A204.1 (cell line): ENCODE measurements around the gene FHIP1A.
A peak's percentile ranks its signal among the peaks of the same experiment; 100 is the strongest.
"Not testable (repeated sequence)": the region's sequence is repeated elsewhere in the genome, so short reads cannot be mapped to it uniquely, and the experiment has no call there.

Experiments
- FAIRE-seq: peaks from 2 replicates; lab custom pipeline; 2012; peaks lifted over from hg19 to GRCh38; lab: Jason Lieb, UNC

The FHIP1A gene

DNA sequence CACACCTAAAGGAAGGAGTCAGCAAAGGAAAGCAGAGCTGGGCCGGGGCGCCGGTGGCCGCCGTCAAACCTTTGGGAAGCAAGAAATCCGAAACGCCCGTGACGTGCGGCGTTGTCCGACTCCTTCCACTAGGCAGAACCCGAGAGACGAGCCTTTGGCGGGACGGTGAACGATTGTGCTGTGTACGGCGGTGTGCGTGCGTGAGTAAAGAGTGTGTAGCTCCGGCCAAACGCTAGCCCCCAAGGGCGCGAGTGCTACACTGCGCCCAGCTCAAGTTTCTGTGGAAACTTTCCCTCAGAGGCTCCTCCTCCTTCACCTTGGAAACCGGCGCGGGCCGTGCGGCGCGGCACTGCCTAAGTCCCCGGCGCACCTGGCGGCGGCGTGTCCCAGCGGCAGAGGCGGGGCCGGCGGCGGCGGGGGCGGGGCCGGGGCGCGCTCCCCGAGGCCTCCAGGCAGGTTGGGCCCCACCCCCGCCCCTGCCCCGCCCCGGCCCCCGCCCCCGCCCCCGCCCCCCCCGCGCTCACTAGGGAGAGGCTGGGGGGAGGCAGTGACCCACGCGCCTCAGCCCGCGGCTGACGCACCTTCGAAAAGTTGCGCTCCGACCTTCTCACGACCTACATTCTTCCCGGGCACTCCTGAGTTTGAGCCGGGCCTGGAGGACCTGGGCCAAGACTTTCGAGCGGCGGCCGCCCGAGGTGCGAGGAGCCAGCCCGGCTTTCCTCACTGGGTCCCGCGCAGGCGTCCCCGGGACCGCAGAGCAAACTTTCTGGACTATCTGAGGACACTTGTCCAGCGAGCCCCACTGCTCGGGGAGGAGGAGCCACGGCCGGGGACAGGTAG is at the start of gene FHIP1A:
TSS of gene FHIP1A (plus strand) at position 547 of the 840 bp plus-strand sequence. CDS start 157,084 bp downstream, outside the sequence.
- no peak for FAIRE-seq

DNA sequence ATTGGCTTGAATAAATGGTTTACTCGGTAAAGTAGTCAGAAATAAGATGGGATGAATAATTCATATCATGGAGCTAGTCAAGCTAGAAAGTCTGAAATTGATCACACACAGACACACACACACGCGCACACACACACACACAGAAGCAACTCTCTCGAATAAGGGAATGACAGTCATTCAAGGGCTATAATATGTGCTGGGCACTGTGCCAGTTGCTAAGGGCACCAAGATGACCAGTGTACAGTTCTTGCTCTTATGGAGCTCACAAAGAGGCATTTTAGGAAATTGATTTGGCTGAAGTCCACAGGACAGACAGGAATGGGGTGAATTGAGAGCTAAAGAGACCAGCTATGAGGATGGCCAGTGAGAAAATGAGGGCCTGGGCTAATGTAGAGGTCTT is 49.4 kb upstream of the FHIP1A start:
- FAIRE-seq: no peak

DNA sequence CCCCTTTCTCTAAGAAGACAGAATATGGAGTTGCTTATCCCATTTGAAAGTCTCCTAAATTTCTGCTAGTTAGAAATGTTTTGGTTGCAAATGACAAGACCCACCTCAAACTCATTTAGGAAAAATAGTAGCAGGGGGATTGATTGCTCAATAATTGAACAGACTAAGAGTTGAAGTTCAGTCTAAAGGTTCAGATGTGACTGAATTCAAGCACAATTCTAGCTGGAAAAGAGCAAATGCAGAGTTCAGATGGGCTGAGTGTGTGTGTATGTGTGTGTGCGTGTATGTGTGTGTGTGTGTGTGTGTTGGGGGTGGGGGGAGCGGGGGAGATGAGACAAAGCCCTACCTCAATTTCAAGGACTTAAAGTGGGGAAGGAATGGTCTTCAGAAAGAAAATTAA is 47.9 kb upstream of the FHIP1A start:
- no peak for FAIRE-seq

DNA sequence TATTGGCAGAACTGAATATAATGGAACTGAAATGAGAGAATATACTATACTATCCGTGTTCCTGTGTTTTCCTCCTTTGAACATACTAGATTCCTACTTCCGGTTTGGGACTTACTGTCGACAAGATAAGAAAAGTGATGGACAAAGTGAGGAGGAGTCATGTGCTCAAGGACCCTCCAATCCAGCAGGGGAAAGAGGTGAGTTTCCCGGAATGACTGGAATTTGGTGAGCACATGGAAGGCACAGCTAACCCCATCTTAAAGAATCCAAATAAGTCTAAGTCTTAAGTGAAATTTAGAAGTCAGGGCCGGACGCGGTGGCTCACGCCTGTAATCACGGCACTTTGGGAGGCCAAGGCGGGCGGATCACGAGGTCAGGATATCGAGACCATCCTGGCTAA is 47.0 kb upstream of the FHIP1A start:
- no peak for FAIRE-seq

DNA sequence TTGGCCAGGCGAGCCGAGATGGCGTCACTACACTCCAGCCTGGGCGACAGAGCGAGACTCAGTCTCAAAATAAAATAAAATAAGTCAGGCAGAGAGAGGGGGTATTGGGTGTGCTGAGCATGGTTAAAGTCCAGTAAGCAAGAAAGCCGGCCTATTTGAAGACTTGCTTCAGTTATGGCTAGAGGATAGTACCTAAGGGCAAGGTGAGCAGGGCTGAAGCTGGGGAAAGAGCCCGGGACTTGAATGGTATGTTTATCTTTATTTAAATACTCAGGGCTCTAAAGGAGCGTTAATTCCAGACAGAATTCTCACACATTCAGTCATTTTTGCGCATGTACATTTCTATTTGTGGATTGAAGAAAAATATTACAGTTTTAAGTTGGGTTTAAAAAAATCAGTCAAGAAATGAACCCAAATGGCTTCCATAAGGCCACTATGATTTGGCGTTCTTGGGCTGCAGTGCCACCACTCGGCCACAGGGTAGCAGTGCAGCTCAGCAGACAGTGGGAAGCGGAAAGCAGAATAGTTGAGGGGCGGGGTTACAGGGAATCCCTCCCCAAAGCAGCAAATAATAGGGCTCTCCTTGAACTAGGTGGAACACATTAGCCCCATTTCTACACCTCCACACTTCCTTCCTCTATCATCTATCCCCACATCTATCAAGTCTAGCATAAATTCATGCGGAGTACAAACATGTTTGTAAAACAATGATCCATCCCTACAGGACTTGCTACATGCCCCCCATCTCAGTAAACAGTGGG is 46.4 kb upstream of the FHIP1A start:
- FAIRE-seq: peak; percentile 90

DNA sequence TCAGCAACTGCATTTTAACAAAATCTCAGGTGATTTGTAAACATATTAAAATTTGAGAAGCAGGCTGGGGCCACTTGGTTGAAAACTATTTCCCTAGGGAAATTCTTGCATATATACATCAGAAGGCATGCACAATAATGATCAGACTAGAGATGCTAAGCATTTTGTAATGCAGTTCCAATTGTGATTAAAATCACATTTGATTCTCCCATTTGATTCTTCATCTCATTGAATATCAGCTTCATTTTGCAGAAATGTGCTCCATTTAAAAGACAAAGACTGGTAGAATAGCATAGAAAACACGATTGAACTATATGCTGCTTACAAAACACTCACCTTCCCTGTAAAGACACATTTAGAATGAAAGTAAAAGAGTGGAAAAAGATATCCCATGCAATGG is 32.4 kb upstream of the FHIP1A start:
- no peak for FAIRE-seq

DNA sequence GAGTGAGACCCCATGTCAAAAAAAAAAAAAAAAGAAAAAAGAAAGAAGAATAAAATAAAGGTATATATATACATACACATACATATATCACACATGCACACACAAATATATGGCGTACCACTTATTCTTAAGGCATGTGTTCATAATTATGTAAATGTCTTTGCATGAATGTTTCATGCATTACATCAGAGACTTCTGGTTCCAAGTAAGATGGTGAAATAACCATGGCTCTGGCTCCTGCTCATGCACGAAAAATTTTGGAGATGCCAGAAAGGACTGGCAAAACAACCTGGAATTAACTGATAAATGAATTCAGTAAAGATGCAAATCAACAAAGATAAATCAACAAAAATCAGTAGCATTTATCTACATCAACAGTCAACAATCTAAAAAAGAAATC is 19.7 kb upstream of the FHIP1A start:
- no peak for FAIRE-seq

DNA sequence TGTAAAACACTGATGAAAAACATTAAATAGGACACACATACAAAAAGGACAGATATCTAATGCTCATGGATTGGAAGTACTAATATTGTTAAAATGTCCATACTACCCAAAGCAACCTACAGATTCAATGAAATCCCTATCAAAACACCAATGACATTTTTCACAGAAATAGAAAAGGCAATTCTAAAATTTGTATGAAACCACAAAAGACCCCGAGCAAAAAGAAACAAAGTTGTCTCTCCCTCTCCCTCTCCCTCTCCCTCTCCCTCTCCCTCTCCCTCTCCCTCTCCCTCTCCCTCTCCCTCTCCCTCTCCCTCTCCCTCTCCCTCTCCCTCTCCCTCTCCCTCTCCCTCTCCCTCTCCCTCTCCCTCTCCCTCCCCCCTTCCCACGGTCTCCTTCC is 19.2 kb upstream of the FHIP1A start:
- not testable (repeated sequence) for FAIRE-seq

DNA sequence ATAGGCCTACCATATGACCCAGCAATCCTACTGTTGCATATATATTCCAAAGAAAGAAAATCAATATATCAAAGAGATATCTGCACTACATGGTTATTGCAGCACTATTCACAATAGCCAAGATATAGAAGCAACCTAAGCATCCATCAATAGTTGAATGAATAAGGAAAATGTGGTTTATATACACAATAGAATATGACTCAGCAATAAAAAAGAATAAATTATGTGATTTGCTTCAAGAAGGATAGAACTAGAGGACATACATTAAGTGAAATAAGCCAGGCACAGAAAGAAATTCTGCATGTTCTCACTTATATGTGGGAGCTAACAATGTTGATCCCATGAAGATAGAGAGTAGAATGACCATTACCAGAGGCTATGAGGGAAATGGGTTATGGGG is 13.1 kb upstream of the FHIP1A start:
- no peak for FAIRE-seq

DNA sequence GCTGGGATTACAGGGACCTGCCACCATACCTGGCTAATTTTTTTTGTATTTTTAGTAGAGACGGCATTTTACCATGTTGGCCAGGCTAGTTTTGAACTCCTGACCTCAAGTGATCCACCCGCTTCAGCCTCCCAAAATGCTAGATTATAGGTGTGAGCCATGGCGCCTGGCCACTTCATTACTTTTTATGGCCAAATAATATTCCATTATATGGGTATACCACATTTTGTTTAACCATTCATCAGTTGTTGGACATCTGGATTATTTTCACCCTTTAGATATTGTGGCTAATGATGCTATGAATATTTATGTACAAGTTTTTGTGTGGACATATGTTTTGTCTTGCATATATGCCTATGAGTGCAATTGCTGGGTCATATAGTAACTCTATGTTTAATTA is 8.6 kb upstream of the FHIP1A start:
- no peak for FAIRE-seq

DNA sequence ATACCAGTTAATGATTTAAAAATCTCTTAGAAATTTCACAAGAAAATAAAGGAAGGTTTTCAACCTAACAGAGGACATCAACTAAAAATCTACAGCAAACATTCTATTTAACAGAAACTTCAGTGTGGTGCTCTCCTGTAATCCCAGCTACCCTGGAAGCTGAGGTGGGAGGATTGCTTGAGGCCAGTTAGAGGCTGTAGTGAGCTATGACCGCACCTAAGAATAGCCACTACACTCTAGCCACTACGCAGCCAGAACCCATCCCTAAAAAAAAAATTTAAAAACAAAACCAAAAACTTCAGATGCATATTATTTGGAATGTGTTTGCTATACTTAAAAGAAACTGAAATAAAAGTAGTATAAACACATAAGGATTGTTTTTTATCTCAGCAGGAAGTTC is 7.2 kb upstream of the FHIP1A start:
- FAIRE-seq: no peak

DNA sequence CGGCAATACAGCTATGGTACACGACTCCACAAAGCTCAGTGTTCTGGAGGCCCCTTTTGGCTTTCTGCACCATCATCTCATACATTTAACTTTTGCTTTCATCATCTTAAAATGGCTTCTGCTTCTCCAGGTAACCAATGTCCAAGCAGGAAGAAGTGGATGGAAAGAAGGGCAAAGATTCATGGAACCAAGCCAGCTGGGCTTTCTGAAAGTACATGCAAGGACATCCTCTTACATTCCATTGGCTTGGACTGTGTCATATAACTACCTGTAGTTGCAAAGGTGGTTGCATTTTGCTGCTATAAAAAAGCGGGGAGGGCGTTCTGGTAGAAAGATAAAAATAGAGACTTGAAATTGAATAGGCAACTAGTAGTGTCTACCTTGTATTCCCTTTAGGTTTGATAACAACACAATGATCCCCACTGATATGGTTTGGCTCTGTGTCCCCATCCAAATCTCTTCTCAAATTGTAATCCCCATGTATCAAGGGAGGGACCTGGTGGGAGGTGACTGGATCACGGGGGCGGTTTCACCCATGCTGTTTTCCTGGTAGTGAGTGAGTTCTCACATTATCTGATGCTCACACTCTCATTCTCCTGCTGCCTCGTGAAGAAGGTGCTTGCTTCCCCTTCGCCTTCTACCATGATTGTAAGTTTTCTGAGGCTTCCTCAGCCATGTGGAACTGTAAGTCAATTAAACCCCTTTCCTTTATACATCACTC is 6.7 kb upstream of the FHIP1A start:
- FAIRE-seq: no peak

DNA sequence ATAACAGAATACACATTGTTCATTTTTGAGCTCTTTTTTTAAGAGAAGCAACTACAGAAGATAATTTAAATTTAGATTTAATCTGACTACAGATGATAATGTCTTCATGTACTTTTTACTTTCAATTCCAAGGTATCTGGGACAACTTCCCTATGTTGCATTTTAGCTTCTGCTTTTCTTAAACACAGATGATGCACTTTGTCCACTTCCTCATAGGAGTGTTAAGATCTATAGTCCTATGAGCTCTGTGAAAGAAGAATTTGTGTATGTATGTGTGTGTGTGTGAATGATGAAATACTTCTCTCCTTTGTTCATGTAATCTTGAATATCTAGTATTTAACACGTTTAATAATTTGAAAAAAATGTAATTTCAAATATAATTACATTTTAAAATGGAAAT is 5.3 kb upstream of the FHIP1A start:
- FAIRE-seq: no peak

DNA sequence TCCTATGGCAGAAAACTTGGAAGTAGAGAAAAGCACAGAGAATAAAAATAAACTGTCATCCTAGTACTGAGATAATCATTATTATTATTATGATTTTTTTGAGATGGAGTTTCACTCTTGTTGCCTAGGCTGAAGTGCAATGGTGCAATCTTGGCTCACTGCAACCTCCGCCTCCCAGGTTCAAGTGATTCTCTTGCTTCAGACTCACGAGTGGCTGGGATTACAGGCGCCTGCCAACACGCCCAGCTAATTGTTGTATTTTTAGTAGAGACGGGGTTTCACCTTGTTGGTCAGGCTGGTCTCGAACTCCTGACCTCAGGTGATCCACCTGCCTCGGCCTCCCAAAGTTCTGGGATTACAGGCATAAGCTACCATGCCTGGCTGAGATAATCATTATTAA is 4.2 kb upstream of the FHIP1A start:
- not testable (repeated sequence) for FAIRE-seq

DNA sequence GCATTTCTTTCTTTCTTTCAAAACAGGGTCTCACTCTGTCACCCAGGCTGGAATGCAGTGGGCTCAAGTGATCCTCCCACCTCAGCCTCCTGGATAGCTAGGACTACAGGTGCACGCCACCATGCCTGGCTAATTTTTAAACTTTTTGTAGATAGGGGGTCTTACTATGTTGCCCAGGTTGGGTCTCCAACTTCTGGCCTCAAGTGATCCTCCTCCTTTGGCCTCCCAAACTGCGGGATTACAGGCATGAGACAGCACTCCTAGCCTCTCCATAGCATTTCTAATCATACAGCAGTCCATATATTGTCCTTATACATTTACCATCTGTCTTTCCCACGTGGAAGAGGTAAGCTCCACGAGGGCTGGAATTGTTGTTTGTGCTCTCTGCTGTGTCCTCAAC is 2.0 kb upstream of the FHIP1A start:
- no peak for FAIRE-seq

DNA sequence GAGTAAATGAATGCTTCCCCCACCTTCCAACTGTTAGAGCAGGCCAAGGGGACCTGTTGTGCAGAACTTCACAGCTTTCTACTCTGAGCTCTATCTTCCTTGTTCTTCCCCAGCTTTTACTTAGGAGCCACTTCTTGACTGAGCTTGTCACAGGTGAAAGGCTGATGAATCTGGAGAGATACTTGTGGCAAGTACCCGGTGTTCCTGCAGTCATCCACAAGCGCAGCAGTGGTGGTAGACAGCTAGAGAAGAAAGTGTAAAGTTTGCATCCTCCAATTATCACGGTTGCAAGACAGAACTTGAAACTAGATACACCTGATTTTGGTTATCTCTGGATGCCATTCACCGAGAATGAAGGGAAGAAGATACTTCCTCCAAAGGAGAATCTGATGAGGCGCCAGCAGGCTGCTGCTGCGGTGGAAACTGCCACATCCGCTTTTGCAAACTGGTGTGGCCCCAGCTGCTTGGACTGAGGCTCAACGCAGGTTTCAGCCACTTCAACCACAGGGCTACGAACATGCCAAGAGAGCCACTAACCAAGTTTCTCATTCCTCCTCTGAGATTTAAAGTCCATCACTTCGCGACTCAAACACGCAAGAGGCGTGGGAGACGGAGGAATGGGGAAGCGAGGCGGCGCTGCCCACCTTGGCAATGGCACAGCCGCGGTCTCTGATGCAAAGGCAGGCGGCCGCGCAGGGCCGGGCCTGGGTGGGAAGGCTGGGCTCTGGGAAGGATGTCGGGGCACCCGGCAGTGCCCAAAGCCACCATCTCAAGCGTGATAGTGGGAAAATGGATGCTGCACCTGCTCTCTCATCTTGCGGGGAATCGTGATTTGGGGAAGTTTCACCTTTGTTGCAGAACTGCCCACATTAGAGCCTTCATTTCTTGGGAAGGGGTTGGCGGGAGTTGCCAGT is 1.3 kb upstream of the FHIP1A start:
- no peak for FAIRE-seq

DNA sequence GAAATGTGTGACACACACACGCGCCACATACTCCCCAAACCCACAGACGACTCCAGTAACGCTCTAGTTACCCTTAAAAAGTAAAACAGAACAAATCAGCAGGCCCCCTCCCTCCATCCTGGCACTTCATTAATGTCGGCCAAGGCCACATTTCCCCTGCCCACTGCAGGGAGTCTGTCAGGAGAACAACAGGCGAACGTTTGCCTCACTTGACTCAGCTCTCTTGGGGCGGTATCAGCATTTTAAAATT is 671 bp upstream of the FHIP1A start:
- FAIRE-seq: no peak

DNA sequence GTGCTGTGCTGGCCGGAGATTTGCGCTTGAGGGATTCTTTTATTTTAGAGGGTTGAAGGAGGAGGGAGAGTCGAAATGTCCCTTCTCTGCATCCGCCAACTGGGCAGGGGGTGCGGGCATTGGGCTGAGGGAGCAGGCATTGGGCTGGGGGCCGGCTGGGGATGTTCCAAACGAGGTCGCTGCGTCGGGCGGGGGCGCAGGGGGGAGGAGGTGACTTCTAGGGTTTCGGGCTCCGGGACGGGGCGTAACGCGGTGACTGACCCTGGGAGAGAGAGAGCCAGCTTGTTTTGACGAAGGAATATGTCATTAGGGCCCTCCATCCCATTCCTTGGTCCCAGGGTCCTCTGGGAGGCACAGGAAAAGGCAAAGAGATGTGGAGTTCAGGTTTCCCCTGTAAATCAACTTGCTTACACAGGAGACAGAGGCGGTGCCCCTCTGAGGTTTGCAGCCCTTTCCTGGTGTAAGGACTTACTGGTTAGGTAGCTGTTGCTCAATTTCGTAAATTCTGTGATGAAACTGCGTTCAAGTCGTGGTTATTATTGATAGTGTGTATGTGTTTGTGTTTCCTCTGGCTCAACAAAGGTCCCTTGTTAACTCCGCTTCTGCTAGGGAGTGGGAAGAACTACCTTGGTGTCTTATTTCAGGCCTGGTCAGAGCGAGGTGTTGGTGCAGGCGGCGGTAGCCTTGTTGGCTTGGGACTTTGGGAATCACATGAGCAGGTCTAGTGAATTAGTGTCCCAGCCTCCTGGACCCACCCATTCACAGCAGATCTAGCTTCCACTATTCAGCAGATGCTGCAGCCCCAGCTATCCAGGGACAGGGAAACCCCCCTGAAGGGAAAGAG is 716 bp downstream of the FHIP1A start:
- no peak for FAIRE-seq

DNA sequence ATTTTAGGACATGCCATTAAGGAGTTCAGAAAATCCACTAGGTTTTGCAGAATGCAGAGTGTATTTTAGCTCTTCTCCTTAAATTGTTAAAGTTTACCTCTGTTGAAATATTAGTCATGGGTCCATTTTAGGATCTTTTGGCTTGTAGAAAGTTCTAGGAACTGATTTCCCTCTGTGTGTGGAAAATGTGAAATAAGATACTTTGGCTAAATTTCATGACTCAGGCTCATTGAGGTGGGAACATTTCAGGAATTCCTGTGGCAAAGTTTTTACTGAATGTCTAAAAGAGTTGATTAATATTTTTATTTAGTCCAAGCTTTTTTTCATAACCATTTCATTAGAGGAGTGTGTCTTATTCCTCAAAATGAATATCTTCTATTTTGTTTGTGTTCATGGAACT is 7.0 kb downstream of the FHIP1A start:
- no peak for FAIRE-seq

DNA sequence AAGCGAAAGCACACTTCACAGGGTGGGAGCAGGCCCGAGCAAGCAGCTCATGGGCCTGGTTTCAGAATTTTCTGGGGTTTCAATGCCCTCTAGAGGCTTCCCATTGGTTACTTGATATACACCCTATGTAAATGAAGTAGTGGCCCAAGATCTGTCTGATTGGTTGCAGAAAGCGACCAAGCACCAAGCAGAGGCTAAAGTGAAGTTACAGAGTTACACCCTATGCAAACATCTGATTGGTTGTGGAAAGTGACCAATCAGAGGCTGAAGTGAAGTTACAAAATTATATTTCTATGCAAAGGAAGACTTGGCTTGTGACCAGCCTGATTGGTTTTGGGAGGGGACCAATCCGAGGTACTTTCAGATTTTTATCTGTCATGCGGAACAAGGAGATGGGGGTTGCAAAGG is 8.2 kb downstream of the FHIP1A start:
- no peak for FAIRE-seq

DNA sequence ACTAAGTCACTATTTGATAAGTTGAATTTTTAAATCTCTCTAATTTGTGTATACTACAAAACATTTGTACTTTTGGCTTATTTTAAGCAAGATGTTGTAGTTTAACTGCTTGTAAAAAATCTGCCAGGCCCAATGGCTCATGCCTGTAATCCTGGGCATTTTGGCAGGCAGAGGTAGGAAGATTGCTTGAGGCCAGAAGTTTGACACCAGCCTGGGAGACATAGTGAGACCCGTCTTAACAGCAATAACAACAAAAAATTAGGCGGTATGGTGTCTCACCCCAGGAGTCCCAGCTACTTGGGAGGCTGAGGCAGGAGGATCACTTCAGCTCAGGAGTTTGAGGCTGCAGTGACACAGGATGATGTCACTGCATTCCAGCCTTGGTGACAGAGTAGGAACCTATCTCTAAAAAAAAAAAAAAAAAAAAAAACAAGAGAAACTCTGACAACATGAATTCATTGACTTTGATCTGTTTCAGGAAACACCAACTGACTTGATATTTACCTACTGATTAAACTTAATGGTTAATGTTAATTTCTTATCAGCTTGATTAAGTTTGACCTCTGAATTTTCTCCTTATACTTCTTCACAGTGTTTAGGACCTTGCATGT is 8.9 kb downstream of the FHIP1A start:
- no peak for FAIRE-seq
